BE2C (cell line): ENCODE results near the gene MACF1.

Experiments
- DNase-seq: peaks from one replicate; pipeline ENCODE4 v3.0.0-alpha.2; 2020
- H3K27me3 ChIP-seq: fragments of 250-450 bp; sonication (Bioruptor Pico); 2 replicates; pipeline ENCODE4 v1.5.1; 2020; ENCODE audit warnings: mild to moderate bottlenecking
- H3K36me3 ChIP-seq: fragments of 250-450 bp; sonication (Bioruptor Pico); 2 replicates; pipeline ENCODE4 v1.5.1; 2020; ENCODE audit warnings: mild to moderate bottlenecking
- H3K4me1 ChIP-seq: fragments of 250-450 bp; sonication (Bioruptor Pico); 2 replicates; pipeline ENCODE4 v1.5.1; 2020
- H3K4me3 ChIP-seq: 2 replicates; pipeline ENCODE4 v1.5.1; 2011; ENCODE audit warnings: low read depth, low read length
- H3K9me3 ChIP-seq: fragments of 250-450 bp; sonication (Bioruptor Pico); 2 replicates; pipeline ENCODE4 v1.5.1; 2020
- TF ChIP-seq, protein P1 (sequence below): IDR thresholded peaks from 2 replicates; pipeline ENCODE4 v1.5.1; 2012; ENCODE audit warnings: mild to moderate bottlenecking, low read depth, low read length

Gene MACF1

DNA sequence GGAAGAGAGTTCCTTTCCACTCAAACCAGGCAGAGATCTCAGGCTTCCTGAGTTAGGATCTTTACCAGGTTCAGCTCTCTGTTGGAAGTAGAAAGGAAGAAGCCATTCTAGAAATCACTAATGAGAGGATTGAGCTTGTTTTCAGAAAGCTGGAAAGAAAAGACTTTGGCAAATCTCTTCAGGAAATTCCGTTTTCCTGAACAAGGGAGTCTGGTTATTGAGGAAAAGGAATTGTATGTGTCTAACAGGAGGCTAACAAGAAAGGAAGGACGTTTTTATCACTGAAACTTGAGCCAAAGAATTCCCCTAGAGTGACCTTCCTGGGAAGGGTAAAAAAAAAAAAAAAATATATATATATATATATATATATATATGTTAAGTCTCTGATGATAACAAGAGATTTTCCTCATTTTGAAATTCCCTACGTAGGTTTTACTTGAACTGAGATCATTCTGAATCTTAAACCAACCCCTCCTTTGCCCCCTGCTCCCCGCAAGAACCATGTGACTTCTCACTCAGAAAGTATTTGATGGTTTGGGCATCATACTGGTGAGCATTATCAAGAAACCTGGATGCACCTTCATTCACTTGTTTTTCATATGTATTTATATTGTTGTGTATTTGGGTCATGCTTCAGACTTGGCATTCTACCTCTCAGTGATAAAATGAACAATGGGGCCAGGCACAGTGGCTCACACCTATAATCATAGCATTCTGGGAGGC lies 188.5 kb downstream of the MACF1 start:
- TF ChIP-seq, protein P1, sequence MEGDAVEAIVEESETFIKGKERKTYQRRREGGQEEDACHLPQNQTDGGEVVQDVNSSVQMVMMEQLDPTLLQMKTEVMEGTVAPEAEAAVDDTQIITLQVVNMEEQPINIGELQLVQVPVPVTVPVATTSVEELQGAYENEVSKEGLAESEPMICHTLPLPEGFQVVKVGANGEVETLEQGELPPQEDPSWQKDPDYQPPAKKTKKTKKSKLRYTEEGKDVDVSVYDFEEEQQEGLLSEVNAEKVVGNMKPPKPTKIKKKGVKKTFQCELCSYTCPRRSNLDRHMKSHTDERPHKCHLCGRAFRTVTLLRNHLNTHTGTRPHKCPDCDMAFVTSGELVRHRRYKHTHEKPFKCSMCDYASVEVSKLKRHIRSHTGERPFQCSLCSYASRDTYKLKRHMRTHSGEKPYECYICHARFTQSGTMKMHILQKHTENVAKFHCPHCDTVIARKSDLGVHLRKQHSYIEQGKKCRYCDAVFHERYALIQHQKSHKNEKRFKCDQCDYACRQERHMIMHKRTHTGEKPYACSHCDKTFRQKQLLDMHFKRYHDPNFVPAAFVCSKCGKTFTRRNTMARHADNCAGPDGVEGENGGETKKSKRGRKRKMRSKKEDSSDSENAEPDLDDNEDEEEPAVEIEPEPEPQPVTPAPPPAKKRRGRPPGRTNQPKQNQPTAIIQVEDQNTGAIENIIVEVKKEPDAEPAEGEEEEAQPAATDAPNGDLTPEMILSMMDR, result no peak
- Histone ChIP-seq H3K36me3 (no peaks in the 10 kb centered on the region), H3K4me1 (no peaks in the 10 kb centered on the region), H3K4me3 (no peak overlapping the region), H3K9me3 (no peaks in the 10 kb centered on the region), H3K27me3 (no peaks in the 10 kb centered on the region)
- DNase-seq, result no peak

DNA sequence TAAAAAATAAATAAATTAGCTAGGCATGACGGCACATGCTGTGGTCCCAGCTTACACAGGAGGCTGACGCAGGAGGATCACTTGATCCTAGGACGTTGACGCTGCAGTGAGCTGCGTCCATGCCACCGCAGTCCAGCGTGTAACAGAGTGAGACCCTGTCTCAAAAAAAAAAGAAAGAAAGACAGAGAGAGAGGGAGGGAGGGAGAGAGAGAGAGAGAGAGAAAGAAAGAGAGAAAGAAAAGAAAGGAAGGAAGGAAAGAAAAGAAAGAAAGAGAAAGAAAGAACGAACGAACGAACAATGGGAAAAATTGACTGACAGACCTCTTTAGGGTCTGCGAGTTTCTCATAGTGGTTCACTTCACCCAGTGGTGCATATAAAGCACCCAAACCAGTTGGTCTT lies 189.2 kb downstream of the MACF1 start:
- Histone ChIP-seq H3K4me1 (no peaks in the 10 kb centered on the region), H3K36me3 (no peaks in the 10 kb centered on the region), H3K27me3 (no peaks in the 10 kb centered on the region), H3K9me3 (no peaks in the 10 kb centered on the region), H3K4me3 (no peak overlapping the region)
- DNase-seq, result no peak
- TF ChIP-seq, protein P1, result no peak

DNA sequence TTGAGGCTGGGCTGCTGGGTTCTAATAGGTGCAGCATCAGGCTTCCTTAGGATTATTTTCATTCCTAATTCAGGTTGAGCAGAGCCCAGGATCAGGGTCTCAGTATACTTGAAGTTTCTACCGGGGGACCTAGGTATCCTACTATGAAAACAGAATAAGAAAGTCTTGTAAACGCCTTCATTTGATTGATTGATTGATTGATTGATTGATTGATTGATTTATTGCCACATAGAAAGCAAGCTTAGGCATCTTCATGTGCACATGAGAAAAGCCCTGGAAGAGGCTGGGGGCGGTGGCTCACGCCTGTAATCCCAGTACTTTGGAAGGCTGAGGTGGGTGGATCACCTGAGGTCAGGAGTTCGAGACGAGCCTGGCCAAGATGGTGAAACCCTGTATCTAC lies 189.6 kb downstream of the MACF1 start:
- no peaks in the 10 kb centered on the region for H3K4me1 ChIP-seq
- TF ChIP-seq, protein P1, result no peak
- H3K4me3 ChIP-seq, result no peak overlapping the region
- H3K27me3 ChIP-seq, result no peaks in the 10 kb centered on the region
- no peaks in the 10 kb centered on the region for H3K36me3 ChIP-seq
- DNase-seq, result no peak
- H3K9me3 ChIP-seq, result no peaks in the 10 kb centered on the region

DNA sequence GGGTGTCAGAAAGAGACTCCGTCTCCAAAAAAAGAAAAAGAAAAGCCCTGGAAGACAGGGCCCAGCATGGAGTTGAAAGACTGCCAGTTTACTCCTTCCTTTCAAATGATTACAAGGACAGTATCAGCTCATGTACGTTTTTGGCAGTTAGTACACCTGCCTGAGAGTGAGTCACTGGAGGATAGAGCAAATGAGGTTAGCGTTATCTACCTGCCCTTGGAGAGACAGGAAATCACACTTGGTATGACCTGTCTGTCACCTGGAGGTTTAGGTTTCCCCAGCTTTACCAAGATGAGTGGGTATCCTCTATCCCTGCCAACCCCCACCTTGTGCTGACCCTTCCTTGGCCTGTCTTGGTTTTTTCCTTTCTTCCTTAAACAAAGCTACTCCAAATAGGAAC lies 190.1 kb downstream of the MACF1 start:
- DNase-seq, result no peak
- no peak overlapping the region for H3K4me3 ChIP-seq
- H3K27me3 ChIP-seq, result no peaks in the 10 kb centered on the region
- no peaks in the 10 kb centered on the region for H3K9me3 ChIP-seq
- TF ChIP-seq, protein P1, result no peak
- no peaks in the 10 kb centered on the region for H3K36me3 ChIP-seq
- no peaks in the 10 kb centered on the region for H3K4me1 ChIP-seq

DNA sequence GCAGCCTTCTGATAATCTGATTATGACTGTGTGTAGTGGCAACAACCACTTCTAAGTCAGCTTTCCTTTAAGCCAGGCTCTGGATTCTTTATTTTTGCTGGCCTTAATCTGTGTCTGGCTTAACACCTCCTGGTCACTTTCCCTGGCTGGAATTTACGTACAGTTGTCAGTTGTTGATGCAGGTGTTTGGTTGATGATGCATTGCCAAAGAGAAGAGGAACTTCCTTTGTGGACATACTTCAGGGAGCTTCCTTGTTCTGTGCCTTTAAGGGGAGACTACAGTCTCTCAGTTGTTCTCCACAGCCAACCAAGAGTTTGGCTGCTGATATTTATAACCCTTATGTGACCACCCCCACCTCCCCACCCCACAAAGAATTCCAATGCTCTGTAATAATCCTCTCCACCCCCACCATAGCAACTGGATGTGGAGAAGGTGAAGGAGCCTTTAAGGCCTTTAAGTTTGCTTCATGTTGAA lies 190.9 kb downstream of the MACF1 start:
- Histone ChIP-seq H3K4me1 (no peaks in the 10 kb centered on the region), H3K27me3 (no peaks in the 10 kb centered on the region), H3K36me3 (no peaks in the 10 kb centered on the region), H3K9me3 (no peaks in the 10 kb centered on the region), H3K4me3 (no peak overlapping the region)
- TF ChIP-seq, protein P1, result no peak
- DNase-seq, result no peak

DNA sequence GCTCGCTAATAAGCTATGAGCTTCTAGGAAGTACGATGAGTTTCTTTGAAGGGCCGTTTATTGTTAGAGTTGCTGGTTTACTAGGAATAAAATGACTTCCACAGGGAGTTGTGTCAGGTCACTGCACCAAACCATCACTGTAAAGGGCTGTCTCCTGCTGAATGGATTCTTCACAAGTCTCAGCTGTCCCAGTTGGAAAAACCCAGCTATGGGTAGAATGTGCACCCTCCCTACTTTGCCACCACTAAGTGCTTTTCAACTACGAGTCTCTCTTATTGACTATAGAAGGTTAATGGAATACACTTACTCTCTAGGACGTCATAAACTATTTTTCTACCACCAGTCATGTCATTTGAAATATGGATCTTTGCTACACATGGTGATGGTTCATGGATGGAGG lies 192.2 kb downstream of the MACF1 start:
- Histone ChIP-seq H3K36me3 (no peaks in the 10 kb centered on the region), H3K4me1 (no peaks in the 10 kb centered on the region), H3K4me3 (no peak overlapping the region), H3K27me3 (no peaks in the 10 kb centered on the region), H3K9me3 (no peaks in the 10 kb centered on the region)
- TF ChIP-seq, protein P1, result no peak
- no peak for DNase-seq
